Panc1 (cell line): Measurements from ENCODE around the gene ADAM22.

Source experiments
- CTCF ChIP-seq: fragments of 450-650 bp; IDR thresholded peaks from 2 replicates; pipeline ENCODE4 v1.5.1; 2017; ENCODE audit warnings: mild to moderate bottlenecking
- SIN3A ChIP-seq: IDR thresholded peaks from 2 replicates; pipeline ENCODE4 v1.6.1; 2012; ENCODE audit warnings: low read depth, mild to moderate bottlenecking, low read length, moderate library complexity, borderline replicate concordance; ENCODE audit not compliant: insufficient read depth
- TF ChIP-seq, protein P1 (sequence below), 2 experiments: IDR thresholded peaks; 2 replicates each; pipeline ENCODE4 v1.6.1; 2011 to 2012; ENCODE audit warnings: low read depth in 2 of 2, control low read depth in 1 of 2, low read length in 1 of 2, mild to moderate bottlenecking in 1 of 2, moderate library complexity in 1 of 2; ENCODE audit not compliant: insufficient read depth in 1 of 2

- TF ChIP-seq SIN3A: no peak
- no peak for TF ChIP-seq CTCF
- TF ChIP-seq, protein P1, sequence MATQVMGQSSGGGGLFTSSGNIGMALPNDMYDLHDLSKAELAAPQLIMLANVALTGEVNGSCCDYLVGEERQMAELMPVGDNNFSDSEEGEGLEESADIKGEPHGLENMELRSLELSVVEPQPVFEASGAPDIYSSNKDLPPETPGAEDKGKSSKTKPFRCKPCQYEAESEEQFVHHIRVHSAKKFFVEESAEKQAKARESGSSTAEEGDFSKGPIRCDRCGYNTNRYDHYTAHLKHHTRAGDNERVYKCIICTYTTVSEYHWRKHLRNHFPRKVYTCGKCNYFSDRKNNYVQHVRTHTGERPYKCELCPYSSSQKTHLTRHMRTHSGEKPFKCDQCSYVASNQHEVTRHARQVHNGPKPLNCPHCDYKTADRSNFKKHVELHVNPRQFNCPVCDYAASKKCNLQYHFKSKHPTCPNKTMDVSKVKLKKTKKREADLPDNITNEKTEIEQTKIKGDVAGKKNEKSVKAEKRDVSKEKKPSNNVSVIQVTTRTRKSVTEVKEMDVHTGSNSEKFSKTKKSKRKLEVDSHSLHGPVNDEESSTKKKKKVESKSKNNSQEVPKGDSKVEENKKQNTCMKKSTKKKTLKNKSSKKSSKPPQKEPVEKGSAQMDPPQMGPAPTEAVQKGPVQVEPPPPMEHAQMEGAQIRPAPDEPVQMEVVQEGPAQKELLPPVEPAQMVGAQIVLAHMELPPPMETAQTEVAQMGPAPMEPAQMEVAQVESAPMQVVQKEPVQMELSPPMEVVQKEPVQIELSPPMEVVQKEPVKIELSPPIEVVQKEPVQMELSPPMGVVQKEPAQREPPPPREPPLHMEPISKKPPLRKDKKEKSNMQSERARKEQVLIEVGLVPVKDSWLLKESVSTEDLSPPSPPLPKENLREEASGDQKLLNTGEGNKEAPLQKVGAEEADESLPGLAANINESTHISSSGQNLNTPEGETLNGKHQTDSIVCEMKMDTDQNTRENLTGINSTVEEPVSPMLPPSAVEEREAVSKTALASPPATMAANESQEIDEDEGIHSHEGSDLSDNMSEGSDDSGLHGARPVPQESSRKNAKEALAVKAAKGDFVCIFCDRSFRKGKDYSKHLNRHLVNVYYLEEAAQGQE (IDR thresholded peaks at IDR 0.05; ENCODE audit: insufficient read depth in 1 of 2, low read depth in 2 of 2, low read length in 1 of 2): no peak
Measured at GRCh38 chr7:88015309-88015708, 81.3 kb downstream of the ADAM22 start.
